MM.1S (cell line): Measurements from ENCODE around the gene ZNF576.

ENCODE experiments used
- CTCF ChIP-seq: fragments of 300-600 bp; sonication (generic); IDR thresholded peaks from 2 replicates; pipeline ENCODE4 v1.5.1; 2016; ENCODE audit warnings: antibody characterized with exemption, low read length, mixed read lengths
- EZH2phosphoT487 ChIP-seq: fragments of 300-600 bp; sonication (generic); IDR thresholded peaks from 2 replicates; pipeline ENCODE4 v1.6.1; 2018; ENCODE audit warnings: antibody characterized with exemption, low read length

- no peak for TF ChIP-seq CTCF
- TF ChIP-seq EZH2phosphoT487, result no peak
Measured at GRCh38 chr19:43595999-43596841, at the start of gene ZNF576, which contains the start of gene IRGQ.
